Ascending aorta (tissue), 2 donors: ENCODE results near the gene SART1. TPM values are rescaled to one million over a fixed set of nuclear protein-coding genes. Genes with fewer than 3 reads are reported as not detected.
"Not testable (repeated sequence)": the region's sequence is repeated elsewhere in the genome, so short reads cannot be mapped to it uniquely, and the experiment has no call there.

Experiments used
- DNase-seq, 2 donors: peaks; one replicate each; pipeline ENCODE4 v3.0.0-alpha.2; 2019; ENCODE audit warnings: low spot score in 2 of 2
- H3K27ac ChIP-seq, 2 donors: fragments of 200-600 bp; sonication (generic); one replicate each; pipeline ENCODE4 v1.5.1; 2016 to 2017; ENCODE audit warnings: mild to moderate bottlenecking in 1 of 2
- H3K27me3 ChIP-seq: fragments of 200-600 bp; sonication (generic); one replicate; pipeline ENCODE4 v1.5.1; 2017
- H3K36me3 ChIP-seq, 2 donors: fragments of 200-600 bp; sonication (generic); one replicate each; pipeline ENCODE4 v1.5.1; 2016
- H3K4me1 ChIP-seq, 2 donors: fragments of 200-600 bp; sonication (generic); one replicate each; pipeline ENCODE4 v1.5.1; 2016 to 2017; ENCODE audit warnings: mild to moderate bottlenecking in 1 of 2
- H3K4me3 ChIP-seq, 2 donors: fragments of 200-600 bp; sonication (generic); one replicate each; pipeline ENCODE4 v1.5.1; 2016 to 2017; ENCODE audit warnings: mild to moderate bottlenecking in 1 of 2
- H3K9me3 ChIP-seq, 2 donors: fragments of 200-600 bp; sonication (generic); one replicate each; pipeline ENCODE4 v1.5.1; 2016
- CTCF ChIP-seq, 3 experiments: fragments of 200-600 bp in 2 of 3; fragments of 450-650 bp in 1 of 3; sonication (generic) in 2 of 3; IDR thresholded peaks; one replicate each; pipeline ENCODE4 v1.5.1; 2016 to 2019; ENCODE audit warnings: antibody characterized with exemption in 3 of 3, mild to moderate bottlenecking in 1 of 3, moderate library complexity in 1 of 3
- intact Hi-C: fragments of 100-400 bp; cut with DNase I; formaldehyde crosslinking; loops from one replicate; pipeline ENCODE4 v1.15.1; 2023
- total RNA-seq: library from RNA; depleted of rRNA; stranded (reverse); fragments of >200 nt; gene quantifications from one replicate; pipeline ENCODE4 v1.1.0, GENCODE V29; 2016

SART1 gene
- total RNA-seq, 1 donor from 2014 or later, result 28.4 TPM

DNA sequence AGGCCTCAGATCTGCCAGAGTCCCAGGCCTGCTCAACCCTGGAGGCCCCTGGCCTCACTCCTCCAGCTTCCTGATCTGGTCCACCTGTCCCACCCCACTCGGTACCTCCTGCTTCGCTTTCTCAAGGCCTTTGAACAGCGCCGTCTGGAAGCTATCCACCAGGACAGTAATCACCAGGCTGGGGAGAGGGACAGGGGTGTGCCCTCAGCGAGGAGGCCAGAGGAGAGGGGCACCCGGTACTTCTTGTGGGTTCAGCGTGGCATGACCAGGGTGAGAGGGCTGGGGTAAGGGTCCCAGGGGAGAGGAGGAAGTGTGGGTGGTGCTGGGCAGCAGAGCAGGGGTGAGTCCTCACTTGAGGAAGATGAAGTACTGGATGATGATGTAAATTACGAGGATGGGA, 58.7 kb downstream of the SART1 start:
- Histone ChIP-seq H3K27me3 (no peaks in the 10 kb centered on the region), H3K4me3 (no peak overlapping the region), H3K27ac (peak overlapping the region; percentile 75 to 79), H3K4me1 (peaks cover 23 to 42% of the 10 kb centered on the region in 2 donors), H3K9me3 (no peaks in the 10 kb centered on the region), H3K36me3 (no peaks in the 10 kb centered on the region)
- DNase-seq, result no peak
- no peak for TF ChIP-seq CTCF (IDR thresholded peaks at IDR 0.05)
- intact Hi-C loops, result no loop called here

DNA sequence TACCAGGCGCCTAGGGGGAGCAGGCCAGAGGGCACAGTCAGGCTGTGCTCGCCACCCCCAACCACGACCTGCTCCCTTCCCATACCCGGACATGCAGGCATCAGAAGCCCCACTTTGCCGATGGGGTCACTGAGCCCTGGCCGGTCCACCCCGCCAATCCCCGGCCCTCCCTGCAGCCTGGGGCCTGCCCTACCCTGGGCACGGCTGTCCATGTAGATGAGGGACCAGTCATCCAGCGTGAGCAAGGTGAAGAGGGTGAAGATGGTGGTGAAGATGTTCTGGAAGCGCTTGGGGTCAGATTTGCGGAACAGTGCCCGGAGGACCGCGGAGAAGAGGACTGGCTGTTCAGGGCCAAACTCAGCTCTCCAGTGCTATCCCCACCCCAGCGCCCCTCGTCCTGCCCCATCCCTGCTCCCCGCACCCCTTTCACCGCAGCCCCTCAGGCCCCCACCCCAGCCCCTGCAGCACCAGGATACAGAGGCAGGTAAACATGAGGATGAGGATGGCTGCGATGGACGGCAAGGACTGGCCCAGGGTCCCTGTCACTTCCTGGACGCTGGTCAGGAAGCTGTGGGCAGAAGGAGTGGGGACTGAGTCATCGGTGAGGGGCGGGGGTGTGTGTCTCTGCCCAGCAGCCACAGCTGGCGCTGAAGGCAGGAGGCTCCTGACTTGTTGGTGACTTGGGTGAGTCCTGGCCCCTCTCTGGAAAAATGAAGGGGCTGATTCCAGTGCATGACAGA, 59.3 kb downstream of the SART1 start:
- Histone ChIP-seq H3K4me3 (no peak overlapping the region), H3K4me1 (peaks cover 22 to 40% of the 10 kb centered on the region in 2 donors), H3K36me3 (no peaks in the 10 kb centered on the region), H3K27me3 (no peaks in the 10 kb centered on the region), H3K27ac (peak overlapping the region; percentile 75 to 79), H3K9me3 (no peaks in the 10 kb centered on the region)
- intact Hi-C loops, result no loop called here
- no peak for TF ChIP-seq CTCF (IDR thresholded peaks at IDR 0.05)
- peak in 1 of 2 donors; percentile 85 for DNase-seq

- Histone ChIP-seq H3K4me3 (peak overlapping the region; percentile 27 to 58), H3K27ac (peak overlapping the region; percentile 75 to 79), H3K4me1 (peaks cover 15 to 25% of the 10 kb centered on the region in 2 donors), H3K27me3 (no peaks in the 10 kb centered on the region), H3K9me3 (no peaks in the 10 kb centered on the region), H3K36me3 (no peaks in the 10 kb centered on the region)
- peak; percentile 95 to 99 (median 99) for TF ChIP-seq CTCF (IDR thresholded peaks at IDR 0.05)
- peak in 1 of 2 donors; percentile 88 for DNase-seq
- intact Hi-C loops, result loop anchor here (1.0 kb wide), 2 partner anchors 20 to 33 kb away; partner anchors contain the start of genes BANF1 and EIF1AD
Measured at GRCh38 chr11:66022401-66023185, 61.1 kb downstream of the SART1 start.

DNA sequence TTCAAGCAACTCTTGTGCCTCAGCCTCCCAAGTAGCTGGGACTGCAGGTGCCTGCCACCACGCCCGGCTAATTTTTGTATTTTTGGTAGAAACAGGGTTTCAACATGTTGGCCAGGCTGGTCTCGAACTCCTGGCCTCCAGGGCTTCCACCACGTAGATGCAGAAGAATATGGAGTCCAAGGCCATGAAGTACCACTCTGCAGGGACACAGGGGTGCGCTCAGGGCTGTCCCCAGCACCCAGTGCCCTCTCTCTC, 61.6 kb downstream of the SART1 start:
- H3K36me3 ChIP-seq, H3K9me3 ChIP-seq, DNase-seq, intact Hi-C loops, H3K27me3 ChIP-seq, H3K27ac ChIP-seq: not testable (repeated sequence)
- H3K4me3 ChIP-seq, result peak overlapping the region in 1 of 2 donors; percentile 58
- H3K4me1 ChIP-seq, result peaks cover 15 to 25% of the 10 kb centered on the region in 2 donors

DNA sequence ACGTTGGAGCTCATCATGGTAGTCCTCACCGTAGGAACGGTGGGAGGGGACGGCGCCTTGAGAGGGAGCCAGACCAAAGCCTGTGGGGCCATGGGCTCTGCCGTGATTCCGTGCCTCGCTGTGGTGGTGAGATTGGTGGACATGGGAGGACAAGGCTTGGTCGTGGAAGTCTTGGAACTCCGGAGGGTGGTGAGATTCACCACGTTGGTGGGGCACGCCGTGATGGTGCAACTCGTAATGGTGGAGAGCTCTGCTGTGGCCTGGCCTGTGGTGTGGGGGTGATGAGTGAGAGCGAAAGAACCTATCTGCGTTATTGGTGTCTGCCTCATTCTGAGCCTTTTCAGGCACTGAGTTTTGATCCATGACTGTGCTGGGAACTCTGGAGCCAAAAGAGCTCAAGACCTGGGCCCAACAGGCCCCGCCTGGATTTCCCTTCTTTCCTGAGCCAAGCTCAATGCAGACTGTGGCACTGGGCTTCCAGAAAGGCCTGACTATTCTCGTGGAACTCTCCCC, 64.5 kb downstream of the SART1 start, which contains the start of gene CATSPER1:
Gene CATSPER1 (minus strand): TSS at position 463 of the 513 bp plus-strand sequence. CDS start 100 bp downstream, at position 363.
- H3K27ac ChIP-seq, result no peak within 1 kb of the TSS
- no peak within 1 kb of the TSS for H3K4me3 ChIP-seq
- no peak for DNase-seq
- intact Hi-C loops, result no loop called here
- H3K36me3 ChIP-seq, result no peaks in the 10 kb centered on the region
- no peak for TF ChIP-seq CTCF (IDR thresholded peaks at IDR 0.05)
- H3K4me1 ChIP-seq, result peaks cover 9 to 20% of the 10 kb centered on the region in 2 donors
- no peaks in the 10 kb centered on the region for H3K9me3 ChIP-seq
- no peaks in the 10 kb centered on the region for H3K27me3 ChIP-seq

Other genes starting within 250 kb of the SART1 start
- 31.0 TPM for gene KAT5, start 249.5 kb upstream of the SART1 start, total RNA-seq
- gene RNASEH2C, start 240.9 kb upstream of the SART1 start, total RNA-seq, result 155 TPM
- gene AP5B1, start 180.8 kb upstream of the SART1 start, total RNA-seq, result 31.8 TPM
- not detected for gene OVOL1, start 174.7 kb upstream of the SART1 start, total RNA-seq
- not detected for gene SNX32, start 127.8 kb upstream of the SART1 start, total RNA-seq
- gene CFL1, start 103.6 kb upstream of the SART1 start, total RNA-seq, result 974 TPM
- gene MUS81, start 101.3 kb upstream of the SART1 start, total RNA-seq, result 45.0 TPM
- 92.8 TPM for gene EFEMP2, start 88.9 kb upstream of the SART1 start, total RNA-seq
- not detected for gene CTSW, start 81.9 kb upstream of the SART1 start, total RNA-seq
- gene FIBP, start 73.3 kb upstream of the SART1 start, total RNA-seq, result 57.2 TPM
- gene CCDC85B, start 71.1 kb upstream of the SART1 start, total RNA-seq, result 184 TPM
- 123 TPM for gene FOSL1, start 61.3 kb upstream of the SART1 start, total RNA-seq
- gene C11orf68, start 42.7 kb upstream of the SART1 start, total RNA-seq, result 25.3 TPM
- 135 TPM for gene DRAP1, start 42.3 kb upstream of the SART1 start, total RNA-seq
- gene TSGA10IP, start 16.3 kb upstream of the SART1 start, total RNA-seq, result not detected
- gene EIF1AD, start 40.4 kb downstream of the SART1 start, total RNA-seq, result 15.6 TPM
- 11.7 TPM for gene BANF1, start 40.8 kb downstream of the SART1 start, total RNA-seq
- 4.4 TPM for gene CST6, start 50.3 kb downstream of the SART1 start, total RNA-seq
- gene CATSPER1, start 64.7 kb downstream of the SART1 start, total RNA-seq, result not detected
- gene GAL3ST3, start 87.4 kb downstream of the SART1 start, total RNA-seq, result not detected
- gene SF3B2, start 90.6 kb downstream of the SART1 start, total RNA-seq, result 128 TPM
- gene PACS1, start 108.5 kb downstream of the SART1 start, total RNA-seq, result 138 TPM